Effector CD4-positive, alpha-beta T cell (primary cell): Measurements from ENCODE around the gene RELA.
"Not testable (repeated sequence)": the region's sequence is repeated elsewhere in the genome, so short reads cannot be mapped to it uniquely, and the experiment has no call there.

ENCODE experiments used
- DNase-seq: peaks from one replicate; pipeline ENCODE4 v3.0.0-alpha.2; 2020

Gene RELA

DNA sequence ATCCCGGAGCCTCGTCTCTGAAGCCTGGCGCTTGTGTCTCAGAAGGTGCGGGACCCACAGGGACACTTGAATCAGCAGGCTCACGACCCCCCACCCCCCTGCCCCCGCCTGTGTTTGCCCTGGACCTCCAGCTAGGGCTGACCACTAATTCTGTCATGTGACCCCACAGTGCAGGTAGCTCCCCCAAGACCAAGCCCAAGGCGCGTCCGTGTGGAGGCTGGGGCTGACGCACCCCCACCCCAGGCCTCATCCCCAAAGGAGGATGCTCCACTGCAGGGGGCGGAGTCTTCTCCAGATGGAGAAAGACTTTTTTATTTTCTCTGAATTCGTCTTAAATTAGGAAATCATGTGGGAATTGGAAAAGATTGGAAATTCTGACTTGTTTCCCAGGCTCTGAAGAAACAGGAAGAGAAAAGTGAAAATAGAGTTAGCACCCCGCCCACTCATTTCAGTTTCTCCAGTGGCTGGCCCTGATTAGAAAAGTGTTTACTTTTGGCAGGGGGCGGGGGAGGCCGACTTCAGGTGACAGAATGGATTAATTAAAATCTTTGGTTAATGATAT is 1.0 kb upstream of the RELA start:
- no peak for DNase-seq

DNA sequence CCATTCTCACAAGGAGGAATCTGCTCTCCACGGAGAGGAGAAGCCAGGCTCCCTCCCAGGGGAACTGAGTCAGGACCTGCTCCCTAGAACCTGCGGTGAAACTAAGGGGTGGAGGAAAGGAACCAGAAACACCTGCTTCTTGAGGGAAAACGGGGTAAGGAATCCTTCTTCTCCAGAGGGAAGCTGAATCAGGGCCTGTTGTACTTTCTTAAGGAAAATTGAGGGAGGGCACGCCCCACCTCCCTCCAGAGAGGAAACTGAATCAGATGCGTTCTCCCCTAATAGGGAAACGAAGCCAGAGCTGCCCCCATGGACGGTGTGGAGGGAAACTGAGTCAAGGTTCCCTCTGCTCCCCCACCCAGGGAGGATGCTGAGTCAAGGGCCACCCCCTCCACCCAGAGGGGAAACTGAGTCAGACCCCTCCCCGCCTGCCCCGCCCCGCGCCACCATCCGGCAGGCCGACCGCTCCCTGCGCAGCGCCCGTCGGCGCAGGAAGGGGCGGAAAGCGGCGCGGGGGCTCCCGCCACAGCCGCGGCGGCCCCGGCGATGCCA is 393 bp downstream of the RELA start:
- DNase-seq: no peak

DNA sequence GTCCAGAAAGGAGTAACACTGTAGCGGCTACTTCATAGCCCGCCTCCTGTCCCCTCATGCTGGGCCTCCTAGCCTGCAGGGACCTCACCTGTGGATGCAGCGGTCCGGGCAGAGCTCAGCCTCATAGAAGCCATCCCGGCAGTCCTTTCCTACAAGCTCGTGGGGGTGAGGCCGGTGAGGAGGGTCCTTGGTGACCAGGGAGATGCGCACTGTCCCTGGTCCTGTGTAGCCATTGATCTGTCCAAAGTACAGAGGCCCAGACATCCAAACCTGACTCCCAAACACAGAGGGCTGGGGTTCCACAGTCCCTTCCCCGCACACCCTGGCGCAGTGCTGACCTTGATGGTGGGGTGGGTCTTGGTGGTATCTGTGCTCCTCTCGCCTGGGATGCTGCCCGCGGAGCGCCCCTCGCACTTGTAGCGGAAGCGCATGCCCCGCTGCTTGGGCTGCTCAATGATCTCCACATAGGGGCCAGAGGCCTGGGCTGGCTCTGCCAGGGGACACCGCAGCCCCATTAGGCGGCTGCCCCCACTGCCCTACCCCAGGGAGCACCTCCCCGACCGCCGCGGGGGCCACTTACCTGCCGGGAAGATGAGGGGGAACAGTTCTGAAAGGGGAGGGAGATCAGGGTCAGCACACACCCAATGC is 993 bp downstream of the RELA start:
- no peak for DNase-seq

DNA sequence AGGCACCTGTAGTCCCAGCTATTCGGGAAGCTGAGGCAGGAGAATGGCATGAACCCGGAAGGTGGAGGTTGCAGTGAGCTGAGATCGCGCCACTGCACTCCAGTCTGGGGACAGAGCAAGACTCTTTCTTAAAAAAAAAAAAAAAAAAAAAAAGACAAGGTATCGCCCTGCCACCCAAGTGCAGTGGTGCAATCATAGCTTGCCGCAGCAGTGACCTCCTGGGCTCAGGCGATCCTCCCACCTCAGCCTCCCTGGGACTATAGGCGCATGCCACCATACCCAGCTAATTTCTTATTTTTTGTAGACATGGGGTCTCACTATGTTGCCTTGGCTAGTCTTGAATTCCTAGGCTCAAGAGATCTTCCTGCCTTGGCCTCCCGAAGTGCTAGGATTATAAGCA is 1.8 kb downstream of the RELA start:
- not testable (repeated sequence) for DNase-seq

DNA sequence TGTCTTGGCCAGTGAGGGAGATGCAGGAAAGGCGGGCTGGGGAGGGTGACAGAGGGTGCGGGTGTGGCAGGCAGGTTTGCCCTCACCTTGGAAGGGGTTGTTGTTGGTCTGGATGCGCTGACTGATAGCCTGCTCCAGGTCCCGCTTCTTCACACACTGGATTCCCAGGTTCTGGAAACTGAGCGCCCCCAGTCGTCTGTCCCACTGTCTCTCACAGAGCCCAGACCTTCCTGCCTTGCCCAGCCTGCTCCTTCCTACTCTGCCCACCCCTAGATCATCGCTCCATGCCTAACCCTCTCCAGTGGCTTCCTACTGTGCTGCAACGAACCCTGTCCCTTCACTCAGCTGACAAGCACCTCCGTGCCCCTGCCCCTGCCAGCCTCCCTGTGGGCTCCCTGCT is 2.7 kb downstream of the RELA start:
- no peak for DNase-seq

GRCh38 chr11:65658174-65659021 is 4.3 kb downstream of the RELA start:
- DNase-seq: no peak

GRCh38 chr11:65657426-65657825 is 5.3 kb downstream of the RELA start:
- no peak for DNase-seq

DNA sequence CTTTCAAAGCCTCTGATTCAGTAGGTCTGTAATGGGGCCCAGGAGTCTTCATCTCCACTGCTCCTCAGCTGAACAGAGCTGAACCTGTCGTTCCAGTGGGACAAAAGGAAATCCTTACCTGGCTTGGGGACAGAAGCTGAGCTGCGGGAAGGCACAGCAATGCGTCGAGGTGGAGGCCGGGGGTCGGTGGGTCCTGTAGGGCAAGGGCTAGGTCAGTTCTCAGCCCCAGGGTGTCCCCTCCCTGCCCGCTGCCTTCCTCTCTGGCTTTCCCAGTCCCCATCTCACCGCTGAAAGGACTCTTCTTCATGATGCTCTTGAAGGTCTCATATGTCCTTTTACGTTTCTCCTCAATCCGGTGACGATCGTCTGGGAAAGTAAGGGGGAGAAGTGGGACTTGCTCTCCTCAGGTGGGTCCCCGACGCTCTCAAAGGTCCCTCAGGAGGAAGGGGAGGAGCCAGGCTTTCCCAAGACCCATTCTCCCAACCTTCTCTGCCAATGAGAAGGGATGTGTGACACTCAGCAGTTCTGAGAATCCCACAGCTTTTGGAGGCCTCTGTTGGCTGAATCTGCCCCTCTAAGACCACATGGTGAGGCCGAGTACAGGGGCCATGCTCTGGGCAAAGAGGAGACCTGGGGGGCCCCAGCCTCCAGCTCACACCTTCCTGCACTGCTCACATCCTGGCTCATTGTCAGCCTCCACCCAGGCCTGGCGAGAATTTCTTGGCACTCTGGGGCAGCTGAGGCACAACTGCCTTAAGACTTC is 7.0 kb downstream of the RELA start:
- DNase-seq: no peak

GRCh38 chr11:65654375-65655349 is 8.1 kb downstream of the RELA start:
- DNase-seq: no peak

- no peak for DNase-seq
These were observed 9.2 kb downstream of the RELA start for GRCh38 chr11:65653229-65654225.

GRCh38 chr11:65652511-65653228 is 10.0 kb downstream of the RELA start:
- peak; percentile 90 for DNase-seq

DNA sequence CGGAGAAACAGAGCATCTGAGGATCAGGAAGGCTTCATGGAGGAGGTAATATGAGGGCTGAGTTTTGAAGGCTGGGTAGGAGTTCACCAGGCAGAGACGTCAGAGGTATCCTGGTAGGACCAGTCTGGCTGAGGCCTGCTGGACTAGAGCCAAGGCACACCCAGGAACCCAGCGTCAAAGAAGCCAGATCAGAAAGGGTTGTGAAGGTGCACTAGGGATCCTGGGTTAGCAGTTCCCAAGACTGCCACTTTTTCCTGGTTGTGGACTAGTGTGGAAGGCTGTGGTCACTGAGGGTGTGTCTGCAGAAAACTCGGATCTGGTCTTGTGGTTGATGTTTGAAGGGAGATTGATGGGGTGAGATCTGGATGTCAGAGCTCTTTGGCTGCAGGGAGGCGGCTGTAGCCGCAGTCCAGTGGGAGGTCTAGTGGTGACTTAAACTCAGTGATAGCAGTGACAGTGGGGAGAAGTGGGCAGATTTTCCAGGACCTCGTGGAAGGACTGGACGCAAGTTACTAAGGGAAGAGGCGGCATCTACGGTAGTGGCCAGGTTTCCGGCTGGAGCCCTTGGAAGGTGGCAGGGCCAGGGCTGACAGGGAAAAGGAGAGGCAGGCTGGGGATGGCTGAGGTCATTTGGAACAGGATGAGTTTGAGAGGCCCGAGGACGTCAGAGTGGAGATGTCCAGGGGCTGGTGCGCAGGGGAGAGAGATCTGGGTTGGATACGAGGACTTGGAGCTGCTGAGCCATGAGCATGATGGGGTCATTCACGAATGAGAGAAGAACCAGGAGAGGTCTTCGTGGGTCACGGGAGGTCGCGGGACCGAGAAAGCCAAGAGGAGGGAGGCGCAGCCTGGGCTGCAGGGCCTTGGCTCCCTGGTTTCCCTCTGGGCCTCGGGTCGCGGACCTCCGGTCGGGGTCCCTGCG is 10.9 kb downstream of the RELA start:
- DNase-seq: no peak

GRCh38 chr11:65651339-65651588 is 11.5 kb downstream of the RELA start:
- DNase-seq: no peak

- DNase-seq: no peak
These were observed 12.0 kb downstream of the RELA start for GRCh38 chr11:65650547-65651338.

DNA sequence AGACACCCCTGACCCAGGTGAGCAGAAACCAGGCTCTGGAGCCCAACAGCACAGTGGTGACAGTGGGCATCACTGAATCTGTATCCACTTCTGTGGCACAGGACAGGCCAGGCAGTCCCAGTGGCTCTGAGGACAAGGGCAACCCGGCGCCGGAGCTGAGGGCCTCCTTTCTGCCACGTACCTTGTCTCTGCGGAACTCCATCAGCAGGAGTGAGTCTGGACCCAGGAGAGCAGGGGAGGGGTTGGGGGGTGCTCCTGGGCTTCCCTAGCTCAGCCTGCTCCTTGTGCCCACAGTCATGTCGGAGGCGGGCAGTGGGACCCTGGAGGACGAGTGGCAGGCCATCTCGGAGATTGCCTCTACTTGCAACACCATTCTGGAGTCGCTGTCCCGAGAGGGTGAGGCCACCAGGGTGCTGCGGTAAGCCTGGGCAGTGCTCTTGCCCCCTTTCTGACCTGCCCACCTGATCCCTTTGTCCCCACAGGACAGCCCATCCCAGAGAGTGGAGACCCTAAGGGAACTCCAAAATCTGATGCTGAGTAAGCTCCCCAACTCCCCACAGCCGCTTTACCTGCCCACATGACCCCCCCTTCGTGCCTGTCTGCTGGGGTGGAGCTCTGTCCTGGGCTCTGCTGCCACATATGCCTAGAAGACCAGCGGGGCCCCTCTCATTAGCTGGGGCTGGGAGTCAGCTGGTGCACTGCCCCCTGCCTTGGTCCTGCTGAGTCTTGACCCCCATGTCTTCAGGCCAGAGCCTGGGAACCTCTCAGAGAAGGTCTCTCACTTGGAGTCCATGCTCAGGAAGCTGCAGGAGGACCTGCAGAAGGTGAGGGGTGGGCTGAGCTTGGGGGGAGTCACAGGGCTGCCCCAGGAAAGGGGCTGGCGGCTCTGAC is 12.8 kb downstream of the RELA start:
- DNase-seq: no peak

DNA sequence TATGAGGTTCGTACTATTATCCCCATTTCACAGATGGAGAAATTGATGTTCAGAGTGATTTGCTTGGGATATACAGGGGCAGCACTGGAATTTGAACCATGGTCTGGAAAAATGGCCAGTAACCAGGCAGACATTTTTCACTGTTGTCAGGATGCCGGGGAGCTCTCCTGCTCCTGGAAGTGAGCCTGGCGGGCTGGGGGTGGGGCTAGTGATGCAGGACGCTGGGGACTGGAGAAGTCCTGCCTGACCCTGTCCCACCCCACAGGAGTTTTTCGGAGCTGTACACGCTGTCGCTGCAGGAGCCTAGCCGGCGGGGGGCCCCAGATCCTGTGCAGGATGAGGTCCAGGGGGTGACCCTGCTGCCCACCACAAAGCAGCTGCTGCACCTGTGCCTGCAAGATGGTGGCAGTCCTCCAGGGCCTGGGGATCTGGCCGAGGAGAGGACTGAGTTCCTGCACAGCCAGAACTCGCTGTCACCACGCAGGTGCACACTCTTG is 13.7 kb downstream of the RELA start:
- no peak for DNase-seq
